CD4-positive, CD25-positive, alpha-beta regulatory T cell (primary cell): Measurements from ENCODE around the gene CDKAL1. TPM values are rescaled to one million over a fixed set of nuclear protein-coding genes. Genes with fewer than 3 reads are reported as not detected.

Experiments used
- ATAC-seq, 2 donors: fragments of 150-1000 bp; cut with Tn5 transposase; one replicate each; pipeline ENCODE4 v1.10.0; 2021; ENCODE audit warnings: low read depth in 2 of 2, moderate number of reproducible peaks in 2 of 2, moderate library complexity in 1 of 2
- DNase-seq, 3 donors: peaks; one replicate each; pipeline versions ENCODE4 v3.0.0 to v3.0.0-alpha.2; 2012 to 2022; ENCODE audit warnings: mixed read lengths in 1 of 3
- H3K27ac ChIP-seq: one replicate; pipeline ENCODE4 v1.7.0; 2013; ENCODE audit warnings: mild to moderate bottlenecking, low read length; ENCODE audit not compliant: insufficient read depth, poor library complexity, severe bottlenecking
- H3K27me3 ChIP-seq: one replicate; pipeline ENCODE4 v1.7.0; 2013; ENCODE audit warnings: low read length; ENCODE audit not compliant: control insufficient read depth, insufficient read depth
- H3K36me3 ChIP-seq: one replicate; pipeline ENCODE4 v1.7.0; 2013; ENCODE audit warnings: mild to moderate bottlenecking, low read length, moderate library complexity; ENCODE audit not compliant: control insufficient read depth, insufficient read depth
- H3K4me1 ChIP-seq: 2 replicates; pipeline ENCODE4 v1.7.0; 2013; ENCODE audit warnings: mild to moderate bottlenecking, low read length; ENCODE audit not compliant: insufficient read depth, control insufficient read depth, poor library complexity, severe bottlenecking
- H3K4me3 ChIP-seq: one replicate; pipeline ENCODE4 v1.7.0; 2013; ENCODE audit warnings: low read depth, mild to moderate bottlenecking, low read length, moderate library complexity
- H3K9me3 ChIP-seq, 2 experiments: 1 replicate in 1 of 2; 2 replicates in 1 of 2; pipeline ENCODE4 v1.7.0; 2013; ENCODE audit warnings: low read length in 2 of 2, mild to moderate bottlenecking in 1 of 2, moderate library complexity in 1 of 2; ENCODE audit not compliant: control insufficient read depth in 2 of 2
- H3K27ac Mint-ChIP-seq, 3 donors: one replicate each; pipeline ENCODE4 v1.8.0; 2020 to 2022; ENCODE audit warnings: mild to moderate bottlenecking in 3 of 3, mixed read lengths in 3 of 3, moderate library complexity in 2 of 3
- H3K27me3 Mint-ChIP-seq: one replicate; pipeline ENCODE4 v1.8.0; 2022; ENCODE audit warnings: mild to moderate bottlenecking, mixed read lengths
- H3K36me3 Mint-ChIP-seq: one replicate; pipeline ENCODE4 v1.8.0; 2020; ENCODE audit warnings: mixed read lengths
- H3K4me1 Mint-ChIP-seq, 4 donors: one replicate each; pipeline ENCODE4 v1.8.0; 2020 to 2022; ENCODE audit warnings: mixed read lengths in 4 of 4, mild to moderate bottlenecking in 1 of 4
- H3K4me3 Mint-ChIP-seq, 4 donors: one replicate each; pipeline ENCODE4 v1.8.0; 2020 to 2022; ENCODE audit warnings: mild to moderate bottlenecking in 4 of 4, mixed read lengths in 4 of 4, moderate library complexity in 3 of 4
- H3K9me3 Mint-ChIP-seq, 7 donors: one replicate each; pipeline ENCODE4 v1.8.0; 2020 to 2022; ENCODE audit warnings: mixed read lengths in 7 of 7, mild to moderate bottlenecking in 3 of 7, moderate library complexity in 2 of 7
- polyA plus RNA-seq, 4 donors: library from polyadenylated mRNA; unstranded; fragments of 300-500 nt; fragmentation: Illumina TruSeq; gene quantifications; one replicate each; pipeline ENCODE4 v1.2.3, GENCODE V29; 2021
- total RNA-seq: library from RNA; stranded (reverse); gene quantifications from one replicate; pipeline ENCODE4 v1.2.3, GENCODE V29; 2022

Gene CDKAL1
- total and polyA plus RNA-seq, 5 donors from 2014 or later, result 26.1 to 39.4 (median 30.4) TPM

- no peak for ATAC-seq
- Histone ChIP-seq H3K27me3 (no peaks in the 10 kb centered on the region), H3K36me3 (no peaks in the 10 kb centered on the region), H3K4me1 (no peaks in the 10 kb centered on the region), H3K27ac (no peak overlapping the region), H3K4me3 (no peak overlapping the region), H3K9me3 (no peaks in the 10 kb centered on the region)
- peaks cover 0 to 4% (median 0%) of the 10 kb centered on the region in 4 donors for H3K4me1 Mint-ChIP-seq
- H3K4me3 Mint-ChIP-seq, result no peak overlapping the region
- H3K36me3 Mint-ChIP-seq, result peaks cover 13% of the 10 kb centered on the region
- H3K27ac Mint-ChIP-seq, result no peak overlapping the region
- DNase-seq, result no peak
- peaks cover 0 to 4% (median 0%) of the 10 kb centered on the region in 7 donors for H3K9me3 Mint-ChIP-seq
- no peaks in the 10 kb centered on the region for H3K27me3 Mint-ChIP-seq
Measured at GRCh38 chr6:20861481-20861880, 327.2 kb downstream of the CDKAL1 start.

GRCh38 chr6:20866036-20866435, 331.8 kb downstream of the CDKAL1 start:
- no peaks in the 10 kb centered on the region for H3K36me3 ChIP-seq
- DNase-seq, result no peak
- no peak for ATAC-seq
- H3K4me1 Mint-ChIP-seq, result peaks cover 0 to 8% (median 3%) of the 10 kb centered on the region in 4 donors
- no peaks in the 10 kb centered on the region for H3K27me3 Mint-ChIP-seq
- H3K36me3 Mint-ChIP-seq, result no peaks in the 10 kb centered on the region
- no peaks in the 10 kb centered on the region for H3K27me3 ChIP-seq
- H3K9me3 ChIP-seq, result no peaks in the 10 kb centered on the region
- no peaks in the 10 kb centered on the region for H3K9me3 Mint-ChIP-seq
- H3K4me1 ChIP-seq, result no peaks in the 10 kb centered on the region
- no peak overlapping the region for H3K4me3 ChIP-seq
- no peak overlapping the region for H3K4me3 Mint-ChIP-seq
- no peak overlapping the region for H3K27ac Mint-ChIP-seq
- no peak overlapping the region for H3K27ac ChIP-seq

GRCh38 chr6:20866935-20867703, 332.9 kb downstream of the CDKAL1 start:
- Mint-ChIP-seq H3K36me3 (no peaks in the 10 kb centered on the region), H3K27ac (no peak overlapping the region)
- no peak for DNase-seq

GRCh38 chr6:20868397-20869096, 334.3 kb downstream of the CDKAL1 start:
- H3K36me3 Mint-ChIP-seq, result no peaks in the 10 kb centered on the region
- no peaks in the 10 kb centered on the region for H3K27me3 Mint-ChIP-seq
- Histone ChIP-seq H3K4me3 (no peak overlapping the region), H3K36me3 (no peaks in the 10 kb centered on the region), H3K9me3 (no peaks in the 10 kb centered on the region), H3K4me1 (no peaks in the 10 kb centered on the region), H3K27ac (no peak overlapping the region), H3K27me3 (no peaks in the 10 kb centered on the region)
- no peaks in the 10 kb centered on the region for H3K9me3 Mint-ChIP-seq
- no peak overlapping the region for H3K4me3 Mint-ChIP-seq
- peaks cover 0 to 8% (median 4%) of the 10 kb centered on the region in 4 donors for H3K4me1 Mint-ChIP-seq
- DNase-seq (no peak), ATAC-seq (no peak)
- H3K27ac Mint-ChIP-seq, result no peak overlapping the region

More at GRCh38 chr6:20866935-20867703, 332.9 kb downstream of the CDKAL1 start:
- H3K36me3 ChIP-seq, result no peaks in the 10 kb centered on the region
- Mint-ChIP-seq H3K4me1 (peaks cover 0 to 8% (median 4%) of the 10 kb centered on the region in 4 donors), H3K4me3 (no peak overlapping the region), H3K27me3 (no peaks in the 10 kb centered on the region), H3K9me3 (no peaks in the 10 kb centered on the region)
- no peaks in the 10 kb centered on the region for H3K27me3 ChIP-seq
- H3K27ac ChIP-seq, result no peak overlapping the region
- no peak for ATAC-seq
- H3K4me3 ChIP-seq, result no peak overlapping the region
- no peaks in the 10 kb centered on the region for H3K9me3 ChIP-seq
- no peaks in the 10 kb centered on the region for H3K4me1 ChIP-seq

- Histone ChIP-seq H3K27ac (no peak overlapping the region), H3K4me1 (no peaks in the 10 kb centered on the region), H3K9me3 (no peaks in the 10 kb centered on the region), H3K4me3 (no peak overlapping the region), H3K36me3 (no peaks in the 10 kb centered on the region), H3K27me3 (no peaks in the 10 kb centered on the region)
- no peak overlapping the region for H3K4me3 Mint-ChIP-seq
- H3K36me3 Mint-ChIP-seq, result no peaks in the 10 kb centered on the region
- peaks cover 0 to 2% (median 0%) of the 10 kb centered on the region in 7 donors for H3K9me3 Mint-ChIP-seq
- no peak for DNase-seq
- no peak for ATAC-seq
- H3K27me3 Mint-ChIP-seq, result no peaks in the 10 kb centered on the region
- no peak overlapping the region for H3K27ac Mint-ChIP-seq
- H3K4me1 Mint-ChIP-seq, result peaks cover 0 to 8% (median 2%) of the 10 kb centered on the region in 4 donors
Measured at GRCh38 chr6:20870021-20870420, 335.8 kb downstream of the CDKAL1 start.

- Mint-ChIP-seq H3K4me3 (no peak overlapping the region), H3K4me1 (peaks cover 0 to 8% (median 3%) of the 10 kb centered on the region in 4 donors), H3K27me3 (no peaks in the 10 kb centered on the region), H3K36me3 (no peaks in the 10 kb centered on the region), H3K27ac (no peak overlapping the region), H3K9me3 (peaks cover 0 to 2% (median 0%) of the 10 kb centered on the region in 7 donors)
- Histone ChIP-seq H3K4me1 (no peaks in the 10 kb centered on the region), H3K4me3 (no peak overlapping the region), H3K27ac (no peak overlapping the region), H3K36me3 (no peaks in the 10 kb centered on the region), H3K27me3 (no peaks in the 10 kb centered on the region), H3K9me3 (no peaks in the 10 kb centered on the region)
- DNase-seq, result no peak
- no peak for ATAC-seq
Measured at GRCh38 chr6:20870493-20870892, 336.2 kb downstream of the CDKAL1 start.

GRCh38 chr6:20873425-20874190, 339.4 kb downstream of the CDKAL1 start:
- Mint-ChIP-seq H3K4me1 (peaks cover 0 to 23% (median 13%) of the 10 kb centered on the region in 4 donors), H3K9me3 (peaks cover 0 to 2% (median 0%) of the 10 kb centered on the region in 7 donors), H3K36me3 (no peaks in the 10 kb centered on the region), H3K27ac (no peak overlapping the region), H3K4me3 (no peak overlapping the region), H3K27me3 (no peaks in the 10 kb centered on the region)
- no peak for DNase-seq
- H3K9me3 ChIP-seq, result no peaks in the 10 kb centered on the region
- ATAC-seq, result no peak
- no peak overlapping the region for H3K4me3 ChIP-seq
- no peaks in the 10 kb centered on the region for H3K4me1 ChIP-seq
- H3K27ac ChIP-seq, result no peak overlapping the region
- no peaks in the 10 kb centered on the region for H3K27me3 ChIP-seq
- no peaks in the 10 kb centered on the region for H3K36me3 ChIP-seq
